Stomach smooth muscle (tissue), 2 donors: Measurements from ENCODE around the gene KATNAL1.

Experiments used
- H3K27ac ChIP-seq: one replicate; pipeline ENCODE4 v1.7.0; 2013; ENCODE audit warnings: mild to moderate bottlenecking, low read length, inconsistent platforms
- H3K27me3 ChIP-seq, 2 donors: one replicate each; pipeline ENCODE4 v1.7.0; 2013; ENCODE audit warnings: low read length in 2 of 2; ENCODE audit not compliant: insufficient read depth in 2 of 2, control insufficient read depth in 1 of 2
- H3K36me3 ChIP-seq, 2 donors: one replicate each; pipeline ENCODE4 v1.7.0; 2013; ENCODE audit warnings: low read length in 2 of 2; ENCODE audit not compliant: control insufficient read depth in 2 of 2, insufficient read depth in 2 of 2
- H3K4me1 ChIP-seq: one replicate; pipeline ENCODE4 v1.7.0; 2013; ENCODE audit warnings: low read length; ENCODE audit not compliant: control insufficient read depth, insufficient read depth
- H3K4me3 ChIP-seq, 2 donors: one replicate each; pipeline ENCODE4 v1.7.0; 2013; ENCODE audit warnings: low read length in 2 of 2
- H3K9ac ChIP-seq, 2 donors: one replicate each; pipeline ENCODE4 v1.7.0; 2013; ENCODE audit warnings: low read length in 2 of 2, mild to moderate bottlenecking in 1 of 2
- H3K9me3 ChIP-seq, 2 donors: one replicate each; pipeline ENCODE4 v1.7.0; 2013; ENCODE audit warnings: low read length in 2 of 2; ENCODE audit not compliant: control insufficient read depth in 2 of 2
- donor health status: healthy.
- donor health status: Pancreatic carcinoma.

Gene KATNAL1

DNA sequence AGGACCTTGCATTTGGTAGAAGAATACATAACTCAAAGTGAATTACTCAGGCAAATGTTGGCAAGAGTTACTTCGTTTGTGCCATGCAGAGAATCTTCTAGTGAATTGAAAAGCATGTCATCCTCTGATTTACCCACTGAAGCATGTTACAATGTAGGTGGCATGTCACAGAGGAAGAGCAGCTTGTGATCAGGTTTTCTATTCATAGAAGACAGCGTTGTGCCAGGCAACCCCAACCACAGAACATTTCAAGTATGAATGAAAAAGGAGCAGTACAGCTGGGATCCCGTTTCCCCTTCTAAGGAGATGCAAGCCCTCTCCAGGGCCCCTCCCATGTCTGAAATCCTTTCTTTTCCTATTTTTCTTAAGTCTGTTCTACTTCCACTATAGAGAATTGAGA lies 6.0 kb upstream of the KATNAL1 start:
- no peaks in the 10 kb centered on the region for H3K36me3 ChIP-seq
- H3K9me3 ChIP-seq = no peaks in the 10 kb centered on the region
- H3K27ac ChIP-seq = no peak overlapping the region
- no peak overlapping the region for H3K4me3 ChIP-seq
- no peak overlapping the region for H3K9ac ChIP-seq
- no peaks in the 10 kb centered on the region for H3K27me3 ChIP-seq
- peaks cover 2% of the 10 kb centered on the region for H3K4me1 ChIP-seq

GRCh38 chr13:30312904-30313303 lies 5.6 kb upstream of the KATNAL1 start:
- H3K4me3 ChIP-seq = no peak overlapping the region
- no peaks in the 10 kb centered on the region for H3K9me3 ChIP-seq
- no peaks in the 10 kb centered on the region for H3K36me3 ChIP-seq
- no peak overlapping the region for H3K9ac ChIP-seq
- H3K27ac ChIP-seq = no peak overlapping the region
- no peaks in the 10 kb centered on the region for H3K27me3 ChIP-seq
- H3K4me1 ChIP-seq = peaks cover 3% of the 10 kb centered on the region

GRCh38 chr13:30308548-30308947 lies 1.2 kb upstream of the KATNAL1 start:
- H3K27me3 ChIP-seq = no peaks in the 10 kb centered on the region
- H3K4me1 ChIP-seq = peaks cover 8% of the 10 kb centered on the region
- H3K9ac ChIP-seq = no peak overlapping the region
- no peaks in the 10 kb centered on the region for H3K9me3 ChIP-seq
- no peaks in the 10 kb centered on the region for H3K36me3 ChIP-seq
- no peak overlapping the region for H3K4me3 ChIP-seq
- H3K27ac ChIP-seq = no peak overlapping the region

- no peaks in the 10 kb centered on the region for H3K9me3 ChIP-seq
- peak overlapping the region; percentile 52 to 81 for H3K9ac ChIP-seq
- peak overlapping the region; percentile 90 to 93 for H3K4me3 ChIP-seq
- no peaks in the 10 kb centered on the region for H3K36me3 ChIP-seq
- peak overlapping the region; percentile 79 for H3K27ac ChIP-seq
- H3K4me1 ChIP-seq = peaks cover 8% of the 10 kb centered on the region
- no peaks in the 10 kb centered on the region for H3K27me3 ChIP-seq
Measured at GRCh38 chr13:30307971-30308290, 580 bp upstream of the KATNAL1 start.

- Histone ChIP-seq H3K4me3 (peak overlapping the region; percentile 90 to 93), H3K27me3 (no peaks in the 10 kb centered on the region), H3K36me3 (no peaks in the 10 kb centered on the region), H3K9ac (peak overlapping the region; percentile 81 to 82), H3K9me3 (no peaks in the 10 kb centered on the region), H3K4me1 (peaks cover 8% of the 10 kb centered on the region), H3K27ac (peak overlapping the region; percentile 79)
Measured at GRCh38 chr13:30306762-30307193, 573 bp downstream of the KATNAL1 start.

DNA sequence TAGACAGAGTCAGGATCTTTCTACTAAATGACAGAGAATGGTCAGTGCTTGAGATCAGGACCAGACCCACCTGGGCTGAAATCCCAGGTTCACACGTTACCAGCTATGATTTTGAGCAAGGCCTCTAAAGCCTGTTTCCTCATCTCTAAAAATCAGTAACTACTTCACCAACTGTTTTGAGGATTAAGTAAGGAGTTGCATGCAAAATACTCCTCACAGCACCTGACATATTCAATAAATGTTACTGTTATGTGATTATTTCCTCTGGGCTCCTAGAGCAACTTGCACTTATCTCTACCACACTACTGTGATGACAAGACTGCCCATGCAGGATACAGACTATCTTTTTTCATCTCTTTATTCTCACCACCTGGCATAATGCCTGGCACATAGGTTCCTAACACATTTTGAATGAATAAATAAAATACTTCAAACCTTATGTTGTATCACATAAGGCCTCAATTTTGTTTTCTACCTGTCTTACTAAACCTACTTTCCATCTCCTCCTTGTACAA lies 1.8 kb downstream of the KATNAL1 start:
- peak overlapping the region; percentile 0 to 4 for H3K4me3 ChIP-seq
- H3K27me3 ChIP-seq = no peaks in the 10 kb centered on the region
- no peak overlapping the region for H3K27ac ChIP-seq
- no peak overlapping the region for H3K9ac ChIP-seq
- no peaks in the 10 kb centered on the region for H3K36me3 ChIP-seq
- H3K9me3 ChIP-seq = no peaks in the 10 kb centered on the region
- peaks cover 8% of the 10 kb centered on the region for H3K4me1 ChIP-seq

DNA sequence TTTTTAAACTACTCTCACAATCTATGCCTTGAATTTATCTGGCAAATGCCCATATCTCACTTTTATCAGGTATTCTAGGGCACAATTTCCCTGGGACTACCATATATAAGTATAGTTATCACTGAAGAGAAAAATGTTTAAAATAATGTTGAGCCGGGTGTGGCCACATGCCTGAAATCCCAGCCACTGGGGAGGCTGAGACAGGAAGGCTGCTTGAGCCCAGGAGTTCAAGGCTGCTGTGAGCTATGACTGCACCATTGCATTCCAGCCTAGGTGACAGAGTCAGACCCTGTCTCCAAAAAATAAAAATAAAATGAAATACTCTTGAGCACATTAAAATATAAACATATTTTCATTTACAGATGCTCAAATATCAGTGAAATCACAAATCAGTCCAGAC lies 4.1 kb downstream of the KATNAL1 start:
- H3K36me3 ChIP-seq = no peaks in the 10 kb centered on the region
- no peak overlapping the region for H3K9ac ChIP-seq
- no peaks in the 10 kb centered on the region for H3K27me3 ChIP-seq
- no peak overlapping the region for H3K4me3 ChIP-seq
- no peaks in the 10 kb centered on the region for H3K9me3 ChIP-seq
- peaks cover 8% of the 10 kb centered on the region for H3K4me1 ChIP-seq
- H3K27ac ChIP-seq = no peak overlapping the region

DNA sequence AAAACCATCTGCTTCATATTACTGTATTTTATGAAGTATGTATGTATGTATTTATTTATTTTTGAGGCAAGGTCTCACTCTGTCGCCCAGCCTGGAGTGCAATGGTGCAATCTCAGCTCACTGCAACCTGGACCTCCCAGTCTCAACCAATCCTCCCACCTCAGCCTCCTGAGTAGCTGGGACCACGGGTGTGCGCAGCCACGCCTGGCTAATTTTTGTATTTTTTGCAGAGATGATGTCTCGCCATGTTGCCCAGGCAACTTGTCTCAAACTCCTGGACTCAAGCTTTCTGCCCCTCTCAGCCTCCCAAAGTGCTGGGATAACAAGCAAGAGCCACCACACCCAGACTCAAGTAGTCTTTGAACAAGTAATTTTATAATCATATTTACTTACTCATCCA lies 5.5 kb downstream of the KATNAL1 start:
- no peak overlapping the region for H3K4me3 ChIP-seq
- no peaks in the 10 kb centered on the region for H3K36me3 ChIP-seq
- no peak overlapping the region for H3K9ac ChIP-seq
- peaks cover 3% of the 10 kb centered on the region for H3K4me1 ChIP-seq
- H3K9me3 ChIP-seq = no peaks in the 10 kb centered on the region
- H3K27me3 ChIP-seq = no peaks in the 10 kb centered on the region
- H3K27ac ChIP-seq = no peak overlapping the region

GRCh38 chr13:30300596-30300995 lies 6.8 kb downstream of the KATNAL1 start:
- no peaks in the 10 kb centered on the region for H3K27me3 ChIP-seq
- no peak overlapping the region for H3K27ac ChIP-seq
- H3K9me3 ChIP-seq = no peaks in the 10 kb centered on the region
- H3K4me1 ChIP-seq = peaks cover 3% of the 10 kb centered on the region
- no peaks in the 10 kb centered on the region for H3K36me3 ChIP-seq
- H3K9ac ChIP-seq = no peak overlapping the region
- no peak overlapping the region for H3K4me3 ChIP-seq

- no peaks in the 10 kb centered on the region for H3K9me3 ChIP-seq
- H3K27me3 ChIP-seq = no peaks in the 10 kb centered on the region
- no peak overlapping the region for H3K4me3 ChIP-seq
- H3K4me1 ChIP-seq = peaks cover under 1% of the 10 kb centered on the region
- no peak overlapping the region for H3K9ac ChIP-seq
- no peak overlapping the region for H3K27ac ChIP-seq
- H3K36me3 ChIP-seq = no peaks in the 10 kb centered on the region
Measured at GRCh38 chr13:30299786-30300185, 7.6 kb downstream of the KATNAL1 start.

- H3K4me1 ChIP-seq = peaks cover 6% of the 10 kb centered on the region
- no peak overlapping the region for H3K9ac ChIP-seq
- H3K27ac ChIP-seq = no peak overlapping the region
- H3K27me3 ChIP-seq = no peaks in the 10 kb centered on the region
- no peaks in the 10 kb centered on the region for H3K36me3 ChIP-seq
- H3K9me3 ChIP-seq = no peaks in the 10 kb centered on the region
- H3K4me3 ChIP-seq = no peak overlapping the region
Measured at GRCh38 chr13:30295116-30295515, 12.2 kb downstream of the KATNAL1 start.
